ENCODE data around the gene NFKBIL1. TPM values are rescaled to one million over a fixed set of nuclear protein-coding genes. Genes with fewer than 3 reads are reported as not detected.
A peak's percentile ranks its signal among the peaks of the same experiment; 100 is the strongest.

The NFKBIL1 gene
- total RNA-seq, 2 donors from 2014 or later, result 16.8 to 17.0 TPM

DNA sequence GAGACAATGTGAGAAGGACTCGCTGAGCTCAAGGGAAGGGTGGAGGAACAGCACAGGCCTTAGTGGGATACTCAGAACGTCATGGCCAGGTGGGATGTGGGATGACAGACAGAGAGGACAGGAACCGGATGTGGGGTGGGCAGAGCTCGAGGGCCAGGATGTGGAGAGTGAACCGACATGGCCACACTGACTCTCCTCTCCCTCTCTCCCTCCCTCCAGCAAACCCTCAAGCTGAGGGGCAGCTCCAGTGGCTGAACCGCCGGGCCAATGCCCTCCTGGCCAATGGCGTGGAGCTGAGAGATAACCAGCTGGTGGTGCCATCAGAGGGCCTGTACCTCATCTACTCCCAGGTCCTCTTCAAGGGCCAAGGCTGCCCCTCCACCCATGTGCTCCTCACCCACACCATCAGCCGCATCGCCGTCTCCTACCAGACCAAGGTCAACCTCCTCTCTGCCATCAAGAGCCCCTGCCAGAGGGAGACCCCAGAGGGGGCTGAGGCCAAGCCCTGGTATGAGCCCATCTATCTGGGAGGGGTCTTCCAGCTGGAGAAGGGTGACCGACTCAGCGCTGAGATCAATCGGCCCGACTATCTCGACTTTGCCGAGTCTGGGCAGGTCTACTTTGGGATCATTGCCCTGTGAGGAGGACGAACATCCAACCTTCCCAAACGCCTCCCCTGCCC, 29.6 kb downstream of the NFKBIL1 start:
- Mint-ChIP-seq H3K4me3 (peak overlapping the region; percentile 96), H3K9me3 (no peaks in the 10 kb centered on the region), H3K4me1 (ENCODE audit: low read depth in 2 of 2) (peaks cover 77 to 88% of the 10 kb centered on the region in 2 donors), H3K36me3 (peaks cover 26% of the 10 kb centered on the region), H3K27me3 (no peaks in the 10 kb centered on the region), H3K27ac (peak overlapping the region; percentile 88 to 92)
- ATAC-seq (peak; percentile 16 to 38), DNase-seq (ENCODE audit: low spot score) (peak; percentile 87)

DNA sequence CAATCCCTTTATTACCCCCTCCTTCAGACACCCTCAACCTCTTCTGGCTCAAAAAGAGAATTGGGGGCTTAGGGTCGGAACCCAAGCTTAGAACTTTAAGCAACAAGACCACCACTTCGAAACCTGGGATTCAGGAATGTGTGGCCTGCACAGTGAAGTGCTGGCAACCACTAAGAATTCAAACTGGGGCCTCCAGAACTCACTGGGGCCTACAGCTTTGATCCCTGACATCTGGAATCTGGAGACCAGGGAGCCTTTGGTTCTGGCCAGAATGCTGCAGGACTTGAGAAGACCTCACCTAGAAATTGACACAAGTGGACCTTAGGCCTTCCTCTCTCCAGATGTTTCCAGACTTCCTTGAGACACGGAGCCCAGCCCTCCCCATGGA, 30.2 kb downstream of the NFKBIL1 start:
- peaks cover 26% of the 10 kb centered on the region for H3K36me3 Mint-ChIP-seq
- H3K27me3 Mint-ChIP-seq, result no peaks in the 10 kb centered on the region
- DNase-seq (ENCODE audit: low spot score), result no peak
- H3K4me3 Mint-ChIP-seq, result peak overlapping the region; percentile 96
- no peak for ATAC-seq
- no peaks in the 10 kb centered on the region for H3K9me3 Mint-ChIP-seq
- peaks cover 78 to 88% of the 10 kb centered on the region in 2 donors for H3K4me1 Mint-ChIP-seq (ENCODE audit: low read depth in 2 of 2)
- H3K27ac Mint-ChIP-seq, result peak overlapping the region; percentile 88 to 92

DNA sequence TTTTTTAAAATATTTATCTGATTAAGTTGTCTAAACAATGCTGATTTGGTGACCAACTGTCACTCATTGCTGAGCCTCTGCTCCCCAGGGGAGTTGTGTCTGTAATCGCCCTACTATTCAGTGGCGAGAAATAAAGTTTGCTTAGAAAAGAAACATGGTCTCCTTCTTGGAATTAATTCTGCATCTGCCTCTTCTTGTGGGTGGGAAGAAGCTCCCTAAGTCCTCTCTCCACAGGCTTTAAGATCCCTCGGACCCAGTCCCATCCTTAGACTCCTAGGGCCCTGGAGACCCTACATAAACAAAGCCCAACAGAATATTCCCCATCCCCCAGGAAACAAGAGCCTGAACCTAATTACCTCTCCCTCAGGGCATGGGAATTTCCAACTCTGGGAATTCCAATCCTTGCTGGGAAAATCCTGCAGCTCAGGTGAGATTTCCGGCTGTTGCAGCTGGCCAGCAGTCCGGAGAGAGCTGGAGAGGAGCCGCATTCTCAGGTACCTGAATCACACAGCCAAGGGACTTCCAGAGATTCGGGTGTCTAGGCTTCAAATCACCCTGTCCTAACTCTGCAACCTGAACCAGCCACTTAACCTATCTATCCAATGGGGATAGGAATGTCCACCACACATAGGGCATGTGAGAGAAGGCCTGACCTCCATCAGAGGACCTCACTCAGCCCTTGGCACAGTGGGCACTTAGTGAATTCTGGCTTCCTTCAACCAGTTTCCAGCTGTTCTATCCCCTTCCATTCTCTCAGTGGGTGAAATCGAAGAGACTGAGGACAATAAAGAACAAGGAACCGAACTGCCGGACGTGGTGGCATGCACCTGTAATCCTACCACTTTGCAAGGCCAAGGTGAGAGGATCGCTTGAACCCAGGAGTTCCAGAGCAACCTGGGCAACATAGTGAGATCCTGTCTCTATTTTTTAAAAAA, 31.0 kb downstream of the NFKBIL1 start:
- Mint-ChIP-seq H3K9me3 (no peaks in the 10 kb centered on the region), H3K4me3 (peak overlapping the region; percentile 100), H3K27ac (peak overlapping the region; percentile 88 to 92), H3K4me1 (ENCODE audit: low read depth in 2 of 2) (peaks cover 76 to 85% of the 10 kb centered on the region in 2 donors), H3K36me3 (peaks cover 26% of the 10 kb centered on the region), H3K27me3 (no peaks in the 10 kb centered on the region)
- ATAC-seq (no peak), DNase-seq (ENCODE audit: low spot score) (no peak)

DNA sequence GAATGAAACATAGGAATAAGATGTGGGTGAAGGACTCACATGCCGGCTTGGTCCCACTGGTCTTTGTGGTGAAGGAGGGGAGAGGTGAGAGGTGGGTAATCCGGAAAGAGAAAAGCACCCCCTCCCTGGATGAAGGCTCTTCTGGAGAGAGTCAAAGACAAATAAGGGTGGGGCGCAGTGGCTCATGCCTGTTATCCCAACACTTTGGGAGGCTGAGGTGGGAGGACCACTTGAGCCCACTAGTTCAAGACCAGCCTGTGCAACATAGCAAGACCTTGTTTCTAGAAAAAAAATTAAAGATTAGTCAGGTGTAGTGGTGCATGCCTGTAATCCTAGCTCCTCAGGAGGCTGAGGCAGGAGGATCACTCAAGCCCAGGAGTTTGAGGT, 31.7 kb downstream of the NFKBIL1 start:
- Mint-ChIP-seq H3K27ac (peak overlapping the region; percentile 88 to 92), H3K36me3 (peaks cover 26% of the 10 kb centered on the region), H3K27me3 (no peaks in the 10 kb centered on the region), H3K4me3 (peak overlapping the region; percentile 100), H3K9me3 (no peaks in the 10 kb centered on the region), H3K4me1 (ENCODE audit: low read depth in 2 of 2) (peaks cover 69 to 78% of the 10 kb centered on the region in 2 donors)
- ATAC-seq (no peak), DNase-seq (ENCODE audit: low spot score) (no peak)

DNA sequence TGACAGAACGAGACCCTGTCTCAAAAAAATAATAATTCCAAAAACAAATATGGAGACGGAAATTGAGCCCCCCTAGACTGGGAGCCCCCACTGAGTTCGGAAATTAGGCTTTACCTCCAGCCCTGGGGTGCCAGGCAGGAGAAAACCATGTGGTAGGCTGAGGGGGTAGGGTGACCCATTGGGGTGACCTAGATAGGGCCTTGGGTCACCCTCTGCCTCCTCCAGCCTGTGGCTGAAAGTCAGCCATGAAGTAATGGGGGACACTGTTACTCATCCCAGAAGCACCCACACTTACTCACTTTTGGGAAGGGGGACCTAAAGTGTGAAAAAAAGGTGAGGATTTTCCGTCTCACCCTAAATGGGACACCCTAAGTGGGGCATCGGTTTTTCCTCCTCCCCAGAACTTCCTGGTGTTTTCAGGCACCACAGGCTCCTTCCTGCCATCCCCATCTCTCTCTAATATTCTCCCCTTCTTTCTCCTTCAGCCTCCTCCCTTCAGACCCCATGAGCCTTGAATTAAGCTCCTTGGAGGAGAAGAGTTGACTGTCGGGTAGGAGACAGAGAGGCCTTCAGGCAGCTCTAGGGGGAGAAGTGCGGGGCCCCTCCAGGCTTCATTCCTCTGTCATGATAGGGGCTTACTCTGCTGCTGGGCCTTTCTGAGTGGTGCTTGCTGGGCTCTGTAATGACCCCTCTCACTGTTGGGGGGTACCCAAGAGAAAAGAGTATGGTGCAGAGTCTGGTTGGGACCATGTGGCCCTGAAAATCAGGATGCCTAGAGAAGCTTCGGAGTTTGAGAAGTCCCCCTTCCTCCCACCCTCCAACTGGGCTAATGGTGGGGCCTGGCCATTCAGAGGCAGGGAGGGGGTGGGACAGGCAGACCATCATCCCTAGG, 32.4 kb downstream of the NFKBIL1 start:
- H3K9me3 Mint-ChIP-seq, result no peaks in the 10 kb centered on the region
- peak overlapping the region; percentile 88 to 92 for H3K27ac Mint-ChIP-seq
- H3K36me3 Mint-ChIP-seq, result peaks cover 26% of the 10 kb centered on the region
- peak overlapping the region; percentile 100 for H3K4me3 Mint-ChIP-seq
- H3K4me1 Mint-ChIP-seq (ENCODE audit: low read depth in 2 of 2), result peaks cover 64 to 73% of the 10 kb centered on the region in 2 donors
- no peak for ATAC-seq
- no peak for DNase-seq (ENCODE audit: low spot score)
- H3K27me3 Mint-ChIP-seq, result no peaks in the 10 kb centered on the region

DNA sequence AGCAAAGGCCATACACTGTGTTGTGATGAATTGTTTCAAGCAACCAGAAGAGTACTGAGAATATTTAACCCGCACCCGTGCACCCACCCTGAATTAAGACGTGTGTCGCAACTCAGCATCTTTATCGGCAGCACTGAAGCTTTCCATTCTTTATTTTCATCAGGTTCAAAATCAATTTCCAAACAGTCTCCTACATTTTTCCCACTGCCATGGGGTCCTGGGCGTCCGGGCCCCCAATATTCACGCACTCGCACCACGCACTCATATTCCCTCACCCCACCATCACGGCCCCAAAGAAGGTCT, 33.0 kb downstream of the NFKBIL1 start:
- no peaks in the 10 kb centered on the region for H3K9me3 Mint-ChIP-seq
- no peaks in the 10 kb centered on the region for H3K27me3 Mint-ChIP-seq
- H3K36me3 Mint-ChIP-seq, result peaks cover 26% of the 10 kb centered on the region
- peak overlapping the region; percentile 100 for H3K4me3 Mint-ChIP-seq
- ATAC-seq (peak in 1 of 2 donors; percentile 0), DNase-seq (ENCODE audit: low spot score) (no peak)
- peaks cover 62 to 69% of the 10 kb centered on the region in 2 donors for H3K4me1 Mint-ChIP-seq (ENCODE audit: low read depth in 2 of 2)
- peak overlapping the region; percentile 88 to 92 for H3K27ac Mint-ChIP-seq

DNA sequence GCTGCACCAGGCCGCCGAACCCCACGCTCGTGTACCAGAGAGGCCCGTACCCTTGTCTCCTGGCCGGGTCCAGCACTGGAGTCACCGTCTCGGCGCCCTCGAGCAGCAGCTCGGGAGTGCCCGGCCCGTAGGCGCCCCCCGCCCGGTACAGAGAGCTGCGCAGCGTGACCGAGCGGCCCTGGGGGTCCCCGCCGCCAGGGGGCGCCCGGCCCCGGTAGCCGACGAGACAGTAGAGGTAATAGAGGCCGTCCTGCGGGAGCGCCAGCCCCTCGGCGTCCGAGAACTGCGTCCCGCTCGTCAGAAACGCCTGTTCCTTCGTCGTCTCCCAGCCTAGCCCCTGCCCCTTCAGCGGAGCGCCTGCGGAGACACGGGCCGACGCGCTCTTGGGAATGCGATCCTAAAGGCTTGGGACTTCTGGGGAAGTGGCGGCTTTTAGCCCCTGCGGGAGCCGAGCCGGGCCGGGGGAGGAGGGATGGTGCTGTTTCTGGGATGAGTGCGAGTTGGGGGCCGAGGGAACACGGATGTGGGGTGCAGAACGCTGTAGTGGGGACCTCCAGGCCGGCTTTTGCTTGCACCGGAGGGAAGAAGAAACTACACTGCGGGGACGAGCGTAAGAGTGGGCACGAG, 33.5 kb downstream of the NFKBIL1 start:
- Mint-ChIP-seq H3K36me3 (peaks cover 21% of the 10 kb centered on the region), H3K27me3 (no peaks in the 10 kb centered on the region), H3K27ac (peak overlapping the region; percentile 88 to 92), H3K9me3 (no peaks in the 10 kb centered on the region), H3K4me3 (peak overlapping the region; percentile 100), H3K4me1 (ENCODE audit: low read depth in 2 of 2) (peaks cover 62 to 69% of the 10 kb centered on the region in 2 donors)
- ATAC-seq (peak; percentile 83 to 86), DNase-seq (ENCODE audit: low spot score) (peak; percentile 91)

DNA sequence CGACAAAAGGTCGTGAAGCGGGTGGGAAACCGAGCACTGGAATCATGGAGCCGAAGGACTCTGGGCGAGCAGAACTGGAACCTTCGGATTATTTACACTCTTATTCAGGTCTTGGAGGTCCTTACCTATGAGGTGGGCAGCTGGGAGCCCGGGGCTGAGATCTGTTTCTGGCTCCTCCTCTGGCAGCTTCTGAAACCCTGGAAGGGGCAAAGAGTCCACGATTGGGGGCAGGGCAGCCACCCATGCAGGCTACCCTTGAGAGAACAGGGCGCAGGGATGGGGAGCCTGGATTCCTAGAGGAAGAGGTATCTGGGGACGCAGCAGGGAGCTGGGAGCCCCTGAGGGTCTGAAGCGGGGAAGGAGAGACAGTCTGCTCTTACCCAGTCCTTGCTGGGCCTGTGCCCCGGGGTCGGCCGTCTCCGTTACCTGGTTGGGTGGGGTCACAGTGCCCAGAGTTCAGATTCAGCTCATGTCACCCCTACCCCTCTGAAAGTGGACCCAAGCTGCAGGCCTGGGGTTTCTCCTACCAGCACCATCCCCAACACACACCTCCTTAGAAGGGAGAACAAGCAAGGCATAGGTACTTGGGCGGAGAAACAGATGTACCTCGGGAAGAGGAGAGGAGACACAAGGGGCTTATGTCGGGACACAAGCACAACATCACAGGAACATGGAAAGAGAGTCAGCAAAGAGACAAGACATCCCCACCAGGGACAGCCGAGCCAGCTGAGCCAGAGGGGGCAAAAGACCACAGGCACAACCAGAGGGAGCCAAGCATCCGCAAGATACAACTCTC, 34.2 kb downstream of the NFKBIL1 start:
- ATAC-seq (no peak), DNase-seq (ENCODE audit: low spot score) (no peak)
- Mint-ChIP-seq H3K36me3 (peaks cover 14% of the 10 kb centered on the region), H3K4me3 (peak overlapping the region; percentile 100), H3K27ac (peak overlapping the region; percentile 88 to 92), H3K27me3 (no peaks in the 10 kb centered on the region), H3K4me1 (ENCODE audit: low read depth in 2 of 2) (peaks cover 60 to 69% of the 10 kb centered on the region in 2 donors), H3K9me3 (no peaks in the 10 kb centered on the region)

DNA sequence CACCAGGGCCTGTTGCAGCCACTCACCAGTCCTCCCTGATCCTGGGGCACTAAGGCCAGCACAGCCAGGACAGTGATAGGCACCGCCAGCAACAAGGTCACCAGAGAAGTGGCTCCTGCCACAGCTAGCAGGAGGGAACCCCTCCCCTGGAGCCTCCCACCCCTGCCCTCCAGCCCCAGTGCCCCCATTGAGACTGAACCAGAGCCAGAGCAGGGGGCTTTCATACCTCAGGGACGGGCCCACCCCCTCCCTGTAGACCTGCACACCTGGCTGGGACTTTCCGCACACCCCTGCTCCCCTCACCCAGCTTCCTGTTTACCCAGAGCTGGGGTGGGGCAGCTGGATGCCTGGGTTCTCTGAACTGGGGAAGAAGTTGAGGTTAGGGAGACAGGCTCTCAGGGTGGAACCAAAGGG, 34.8 kb downstream of the NFKBIL1 start, which contains the start of gene LTB:
TSS of gene LTB (minus strand) at position 195 of the 414 bp plus-strand sequence. CDS start at position 188, 7 bp downstream.
- H3K36me3 Mint-ChIP-seq, result peaks cover 10% of the 10 kb centered on the region
- H3K4me3 Mint-ChIP-seq, result peak within 1 kb of the TSS; percentile 100
- H3K27ac Mint-ChIP-seq, result peak within 1 kb of the TSS; percentile 88 to 92
- H3K9me3 Mint-ChIP-seq, result no peaks in the 10 kb centered on the region
- no peaks in the 10 kb centered on the region for H3K27me3 Mint-ChIP-seq
- peaks cover 61 to 70% of the 10 kb centered on the region in 2 donors for H3K4me1 Mint-ChIP-seq (ENCODE audit: low read depth in 2 of 2)
- no peak for DNase-seq (ENCODE audit: low spot score)
- ATAC-seq, result no peak

DNA sequence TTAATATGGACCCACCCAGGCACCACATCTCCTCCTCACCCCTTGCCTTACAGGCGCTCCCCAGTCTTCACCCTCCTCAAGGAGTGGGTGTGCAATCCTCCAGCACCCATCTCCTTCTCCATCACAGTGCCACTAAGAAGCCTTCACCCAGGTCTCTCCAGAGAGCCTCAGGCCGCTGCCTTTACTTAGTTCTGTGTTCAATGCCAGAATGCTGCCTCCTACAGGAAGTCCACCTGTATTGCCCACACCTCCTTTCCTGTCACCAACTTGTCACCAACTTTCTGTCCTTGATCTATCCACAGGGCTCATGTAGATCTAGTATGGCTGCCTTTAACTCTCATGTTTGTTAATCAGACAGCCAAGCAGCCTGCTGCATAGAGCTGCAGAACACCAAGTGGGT, 38.1 kb downstream of the NFKBIL1 start:
- Mint-ChIP-seq H3K4me3 (peak overlapping the region; percentile 64), H3K27me3 (no peaks in the 10 kb centered on the region), H3K27ac (peak overlapping the region; percentile 87 to 88), H3K4me1 (ENCODE audit: low read depth in 2 of 2) (peaks cover 56 to 74% of the 10 kb centered on the region in 2 donors), H3K9me3 (no peaks in the 10 kb centered on the region), H3K36me3 (peaks cover 11% of the 10 kb centered on the region)
- ATAC-seq (no peak), DNase-seq (ENCODE audit: low spot score) (no peak)

DNA sequence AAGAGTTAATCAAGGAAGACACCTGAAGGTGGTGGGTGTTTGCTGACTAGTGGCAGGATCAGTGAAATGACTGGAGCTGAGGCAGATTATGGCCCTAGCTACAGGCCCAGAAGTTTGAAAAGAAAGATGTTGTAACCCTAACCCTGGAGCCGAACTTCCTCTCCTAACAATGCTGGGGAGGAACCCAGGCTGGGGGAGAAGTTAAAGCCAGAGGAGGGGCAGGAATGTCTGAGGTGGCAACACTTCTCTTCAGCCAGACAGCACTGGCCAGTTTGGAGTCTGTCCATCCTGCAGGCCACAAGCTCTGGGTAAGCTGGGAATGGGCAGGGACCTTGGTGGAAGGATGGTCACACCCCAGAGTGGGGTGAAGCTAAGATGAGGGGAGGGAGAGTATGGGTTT, 38.6 kb downstream of the NFKBIL1 start, which contains the start of gene LST1:
TSS of gene LST1 (plus strand) at position 270 of the 400 bp plus-strand sequence. CDS start 1,023 bp downstream, outside the sequence.
- H3K4me1 Mint-ChIP-seq (ENCODE audit: low read depth in 2 of 2), result peaks cover 57 to 74% of the 10 kb centered on the region in 2 donors
- peaks cover 9% of the 10 kb centered on the region for H3K36me3 Mint-ChIP-seq
- ATAC-seq, result peak in 1 of 2 donors; percentile 14
- H3K27me3 Mint-ChIP-seq, result no peaks in the 10 kb centered on the region
- peak within 1 kb of the TSS; percentile 90 for H3K4me3 Mint-ChIP-seq
- H3K27ac Mint-ChIP-seq, result peak within 1 kb of the TSS; percentile 87 to 88
- H3K9me3 Mint-ChIP-seq, result no peaks in the 10 kb centered on the region
- DNase-seq (ENCODE audit: low spot score), result no peak

DNA sequence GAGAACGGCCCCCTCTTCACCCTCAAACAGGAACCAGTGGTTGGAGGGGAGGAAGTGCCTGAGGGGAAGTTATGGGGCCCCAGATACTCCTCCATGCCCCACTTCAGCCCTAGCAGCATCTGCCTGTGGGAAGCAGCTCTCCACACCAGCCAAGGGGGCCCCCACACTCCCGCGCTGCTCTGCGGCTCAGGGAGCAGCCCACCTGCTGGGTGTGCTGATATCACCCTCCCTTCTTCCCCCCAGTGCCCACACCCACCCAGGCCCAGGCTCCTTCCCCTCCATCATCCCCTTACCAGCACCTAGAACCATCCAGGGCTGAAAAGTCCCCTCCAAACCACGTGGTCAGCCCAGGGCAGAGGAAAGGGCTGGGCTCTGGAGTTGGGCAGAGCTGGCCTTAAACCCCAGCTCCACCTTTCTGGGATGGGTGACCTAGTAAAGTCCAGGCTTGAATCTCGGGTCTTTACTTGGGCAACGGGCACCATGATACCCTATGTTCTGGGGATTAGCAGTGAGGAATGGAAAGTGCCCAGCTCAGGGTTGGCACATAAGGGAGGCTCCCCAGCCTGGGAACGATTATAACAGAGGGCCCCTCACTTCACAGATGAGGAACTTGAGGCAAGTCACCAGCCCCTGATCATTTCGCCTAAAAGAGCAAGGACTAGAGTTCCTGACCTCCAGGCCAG, 39.3 kb downstream of the NFKBIL1 start:
- no peaks in the 10 kb centered on the region for H3K9me3 Mint-ChIP-seq
- no peak for DNase-seq (ENCODE audit: low spot score)
- peak overlapping the region; percentile 90 for H3K4me3 Mint-ChIP-seq
- no peaks in the 10 kb centered on the region for H3K27me3 Mint-ChIP-seq
- H3K27ac Mint-ChIP-seq, result peak overlapping the region; percentile 87 to 88
- peaks cover 50 to 67% of the 10 kb centered on the region in 2 donors for H3K4me1 Mint-ChIP-seq (ENCODE audit: low read depth in 2 of 2)
- peaks cover 7% of the 10 kb centered on the region for H3K36me3 Mint-ChIP-seq
- peak; percentile 40 to 59 for ATAC-seq
